Peyer's patch (tissue), 4 donors: Measurements from ENCODE around the gene CPA5. TPM values are rescaled to one million over a fixed set of nuclear protein-coding genes. Genes with fewer than 3 reads are reported as not detected.
A peak's percentile ranks its signal among the peaks of the same experiment; 100 is the strongest.

Source experiments
- DNase-seq, 3 donors: peaks; one replicate each; pipeline ENCODE4 v3.0.0-alpha.2; 2017 to 2019
- H3K27ac ChIP-seq, 4 donors: fragments of 200-600 bp; sonication (generic); one replicate each; pipeline ENCODE4 v1.5.1; 2016 to 2019
- H3K27me3 ChIP-seq, 2 donors: fragments of 200-600 bp; sonication (generic); one replicate each; pipeline ENCODE4 v1.5.1; 2019
- H3K36me3 ChIP-seq, 3 donors: fragments of 200-600 bp; sonication (generic); one replicate each; pipeline ENCODE4 v1.5.1; 2016 to 2019
- H3K4me1 ChIP-seq, 4 donors: fragments of 200-600 bp; sonication (generic); one replicate each; pipeline ENCODE4 v1.5.1; 2016 to 2019
- H3K4me3 ChIP-seq, 4 donors: fragments of 200-600 bp; sonication (generic); 1 replicate in 3 of 4; 2 replicates in 1 of 4; pipeline ENCODE4 v1.5.1; 2016 to 2019; ENCODE audit warnings: mild to moderate bottlenecking in 1 of 4
- H3K9me3 ChIP-seq, 4 donors: fragments of 200-600 bp; sonication (generic); one replicate each; pipeline ENCODE4 v1.5.1; 2016 to 2019; ENCODE audit warnings: mild to moderate bottlenecking in 1 of 4
- CTCF ChIP-seq, 6 experiments: fragments of 450-650 bp in 4 of 6; fragments of 200-600 bp in 2 of 6; sonication (generic) in 1 of 6; IDR thresholded peaks; one replicate each; pipeline ENCODE4 v1.5.1; 2017 to 2019; ENCODE audit warnings: antibody characterized with exemption in 6 of 6, mild to moderate bottlenecking in 3 of 6, moderate library complexity in 1 of 6
- POLR2A ChIP-seq, 2 donors: fragments of 450-650 bp; IDR thresholded peaks; one replicate each; pipeline ENCODE4 v1.5.1; 2017; ENCODE audit warnings: antibody characterized with exemption in 2 of 2, mild to moderate bottlenecking in 2 of 2, moderate library complexity in 2 of 2
- total RNA-seq, 4 donors: library from RNA; depleted of rRNA; stranded (reverse); fragments of >200 nt; gene quantifications; one replicate each; pipeline ENCODE4 v1.1.0, GENCODE V29; 2016

Gene CPA5
- total RNA-seq, 4 donors from 2014 or later = not detected

- Histone ChIP-seq H3K4me3 (no peak overlapping the region), H3K36me3 (no peaks in the 10 kb centered on the region), H3K27ac (no peak overlapping the region), H3K4me1 (no peaks in the 10 kb centered on the region), H3K27me3 (no peaks in the 10 kb centered on the region), H3K9me3 (no peaks in the 10 kb centered on the region)
- TF ChIP-seq CTCF (IDR thresholded peaks at IDR 0.05) (no peak), POLR2A (IDR thresholded peaks at IDR 0.05) (no peak)
- DNase-seq = peak in 1 of 3 donors; percentile 34
Observed at GRCh38 chr7:130384371-130384801, 39.8 kb downstream of the CPA5 start.

- Histone ChIP-seq H3K27me3 (no peaks in the 10 kb centered on the region), H3K4me1 (no peaks in the 10 kb centered on the region), H3K27ac (no peak overlapping the region), H3K9me3 (no peaks in the 10 kb centered on the region), H3K4me3 (no peak overlapping the region), H3K36me3 (no peaks in the 10 kb centered on the region)
- peak in 1 of 3 donors; percentile 14 for DNase-seq
- TF ChIP-seq CTCF (IDR thresholded peaks at IDR 0.05) (no peak), POLR2A (IDR thresholded peaks at IDR 0.05) (no peak)
Observed at GRCh38 chr7:130384841-130385599, 40.4 kb downstream of the CPA5 start.

DNA sequence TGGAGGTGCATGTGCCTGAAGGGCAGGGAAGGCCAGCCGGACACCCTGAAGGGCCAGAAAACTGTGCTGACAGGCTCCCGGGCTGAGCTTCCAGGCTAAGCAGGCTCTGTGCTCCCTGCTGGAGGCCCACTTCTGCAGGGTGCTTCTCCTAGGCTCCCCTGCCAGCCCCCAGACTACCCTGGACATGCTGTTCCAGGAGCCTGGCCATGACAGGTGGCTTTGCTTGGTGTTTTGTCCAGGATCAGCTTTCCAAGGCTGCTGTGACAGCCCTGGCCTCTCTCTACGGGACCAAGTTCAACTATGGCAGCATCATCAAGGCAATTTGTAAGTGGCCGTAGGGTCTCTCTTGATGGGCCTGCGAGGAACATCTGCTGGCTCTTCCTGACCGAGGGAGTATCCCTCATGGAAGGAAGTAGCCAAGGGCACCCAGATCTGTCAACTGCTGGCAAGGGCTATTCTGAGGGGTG lies 41.0 kb downstream of the CPA5 start:
- no peak overlapping the region for H3K27ac ChIP-seq
- TF ChIP-seq POLR2A (IDR thresholded peaks at IDR 0.05) = no peak
- no peak for TF ChIP-seq CTCF (IDR thresholded peaks at IDR 0.05)
- no peaks in the 10 kb centered on the region for H3K9me3 ChIP-seq
- no peak overlapping the region for H3K4me3 ChIP-seq
- H3K27me3 ChIP-seq = no peaks in the 10 kb centered on the region
- H3K36me3 ChIP-seq = no peaks in the 10 kb centered on the region
- H3K4me1 ChIP-seq = no peaks in the 10 kb centered on the region
- DNase-seq = peak in 1 of 3 donors; percentile 28

- Histone ChIP-seq H3K4me3 (no peak overlapping the region), H3K9me3 (no peaks in the 10 kb centered on the region), H3K27ac (no peak overlapping the region), H3K27me3 (no peaks in the 10 kb centered on the region), H3K36me3 (no peaks in the 10 kb centered on the region), H3K4me1 (no peaks in the 10 kb centered on the region)
- TF ChIP-seq CTCF (IDR thresholded peaks at IDR 0.05) (no peak), POLR2A (IDR thresholded peaks at IDR 0.05) (no peak)
- DNase-seq = peak in 1 of 3 donors; percentile 24
Observed at GRCh38 chr7:130386876-130387275, 42.3 kb downstream of the CPA5 start.

- no peaks in the 10 kb centered on the region for H3K9me3 ChIP-seq
- no peak for TF ChIP-seq CTCF (IDR thresholded peaks at IDR 0.05)
- no peak for TF ChIP-seq POLR2A (IDR thresholded peaks at IDR 0.05)
- H3K27ac ChIP-seq = no peak overlapping the region
- DNase-seq = no peak
- H3K27me3 ChIP-seq = no peaks in the 10 kb centered on the region
- no peaks in the 10 kb centered on the region for H3K4me1 ChIP-seq
- no peak overlapping the region for H3K4me3 ChIP-seq
- no peaks in the 10 kb centered on the region for H3K36me3 ChIP-seq
Observed at GRCh38 chr7:130387306-130387627, 42.7 kb downstream of the CPA5 start.
